K562 (cell line): ENCODE data around the gene SLC39A11.

Experiments
- ARNT ChIP-seq, 2 experiments: fragments of 450-650 bp; IDR thresholded peaks; 2 replicates each; pipeline ENCODE4 v1.6.1; 2016; ENCODE audit warnings: mild to moderate bottlenecking in 1 of 2
- CREM ChIP-seq: IDR thresholded peaks from 2 replicates; pipeline ENCODE4 v1.6.1; 2014; ENCODE audit warnings: antibody characterized with exemption, low read depth
- CSDE1 ChIP-seq, 2 experiments: fragments of 450-650 bp; IDR thresholded peaks; 2 replicates each; pipeline ENCODE4 v1.6.1; 2016; ENCODE audit warnings: mild to moderate bottlenecking in 1 of 2
- KAT7 ChIP-seq: sonication (generic); formaldehyde crosslinking; IDR thresholded peaks from 2 replicates; pipeline ENCODE4 v1.8.0; 2022; ENCODE audit warnings: missing genetic modification reagents, mild to moderate bottlenecking, borderline replicate concordance
- PHTF2 ChIP-seq: fragments of 250-450 bp; sonication (Bioruptor Pico); IDR thresholded peaks from 2 replicates; pipeline ENCODE4 v1.5.0; 2021; ENCODE audit warnings: mild to moderate bottlenecking
- RUNX1 ChIP-seq: sonication (generic); IDR thresholded peaks from 2 replicates; pipeline ENCODE4 v1.6.1; 2016; ENCODE audit warnings: antibody characterized with exemption, low read depth
- TRIM25 ChIP-seq: fragments of 450-650 bp; IDR thresholded peaks from 2 replicates; pipeline ENCODE4 v1.7.0; 2016; ENCODE audit warnings: borderline replicate concordance
- ZNF644 ChIP-seq: fragments of 200-800 bp; sonication (Bioruptor generic); IDR thresholded peaks from 2 replicates; pipeline ENCODE4 v1.6.1; 2016; ENCODE audit warnings: low read depth, missing genetic modification characterization, missing compliant biosample characterization

- TF ChIP-seq KAT7 (CRISPR knock-in tag) (no peak), ARNT (IDR thresholded peaks at IDR 0.05) (no peak), RUNX1 (no peak), TRIM25 (no peak), CREM (no peak), CSDE1 (IDR thresholded peaks at IDR 0.05) (no peak), PHTF2 (CRISPR knock-in tag) (no peak), ZNF644 (tag) (no peak)
Observed at GRCh38 chr17:72756256-72756655, 336.2 kb downstream of the SLC39A11 start.
